Tibial artery (tissue), 4 donors: Measurements from ENCODE around the gene MADD.

Experiments used
- DNase-seq, 2 donors: peaks; one replicate each; pipeline ENCODE4 v3.0.0-alpha.2; 2019
- H3K27ac ChIP-seq, 2 donors: fragments of 200-600 bp; sonication (generic) in 1 of 2; 1 replicate in 1 of 2; 2 replicates in 1 of 2; pipeline ENCODE4 v1.5.1; 2018 to 2019; ENCODE audit warnings: mild to moderate bottlenecking in 1 of 2
- H3K27me3 ChIP-seq, 2 donors: fragments of 200-600 bp; sonication (generic) in 1 of 2; one replicate each; pipeline versions ENCODE4 v1.5.1 to v1.6.0; 2016 to 2019
- H3K36me3 ChIP-seq, 3 donors: fragments of 200-600 bp; sonication (generic) in 2 of 3; one replicate each; pipeline ENCODE4 v1.5.1; 2016 to 2019; ENCODE audit warnings: mild to moderate bottlenecking in 2 of 3
- H3K4me1 ChIP-seq, 4 donors: fragments of 200-600 bp; sonication (generic) in 2 of 4; 1 replicate in 3 of 4; 2 replicates in 1 of 4; pipeline ENCODE4 v1.5.1; 2016 to 2019
- H3K4me3 ChIP-seq, 2 donors: fragments of 200-600 bp; sonication (generic) in 1 of 2; 1 replicate in 1 of 2; 2 replicates in 1 of 2; pipeline ENCODE4 v1.5.1; 2018 to 2019; ENCODE audit warnings: mild to moderate bottlenecking in 2 of 2
- H3K9me3 ChIP-seq, 3 donors: fragments of 200-600 bp; sonication (generic) in 1 of 3; one replicate each; pipeline ENCODE4 v1.5.1; 2016 to 2019
- CTCF ChIP-seq, 2 experiments: fragments of 200-600 bp in 1 of 2; fragments of 450-650 bp in 1 of 2; IDR thresholded peaks; one replicate each; pipeline ENCODE4 v1.5.1; 2017 to 2019; ENCODE audit warnings: antibody characterized with exemption in 2 of 2, mild to moderate bottlenecking in 1 of 2, moderate library complexity in 1 of 2
- intact Hi-C: fragments of 100-400 bp; cut with DNase I; formaldehyde crosslinking; loops from one replicate; pipeline ENCODE4 v1.15.0; 2023; ENCODE audit warnings: low total_unique reads

MADD gene

DNA sequence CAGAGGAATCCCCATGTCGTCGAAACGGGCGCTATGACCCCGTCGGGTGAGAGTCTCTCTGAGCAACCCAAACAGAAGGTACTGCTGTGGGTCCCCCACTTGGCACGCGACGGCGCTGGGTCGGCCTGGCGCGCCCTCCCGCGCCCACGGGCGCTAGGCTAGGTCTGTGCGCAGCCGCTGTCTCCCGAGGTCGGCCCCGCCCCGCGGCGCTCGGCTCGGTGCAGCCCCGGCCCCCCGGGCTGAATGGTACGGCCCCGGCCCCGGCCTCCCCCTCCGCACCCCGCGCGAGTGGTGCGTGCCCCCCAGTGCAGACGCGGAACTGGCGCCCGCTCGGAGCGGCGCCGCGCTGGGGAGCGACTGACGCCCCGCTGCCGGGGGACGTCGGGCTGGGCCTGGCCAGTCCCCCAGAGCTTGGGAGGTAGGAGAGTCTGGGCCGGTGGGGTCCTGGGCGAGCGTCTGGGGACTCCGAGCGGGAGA, at the start of gene MADD:
MADD (plus strand) TSS at position 305 of the 477 bp plus-strand sequence.
- Histone ChIP-seq H3K9me3 (no peaks in the 10 kb centered on the region), H3K36me3 (peaks cover 3 to 10% (median 5%) of the 10 kb centered on the region in 3 donors), H3K4me1 (peaks cover 0 to 36% (median 30%) of the 10 kb centered on the region in 4 donors), H3K27ac (peak within 1 kb of the TSS; percentile 93 to 96), H3K4me3 (peak within 1 kb of the TSS; percentile 76 to 95), H3K27me3 (no peaks in the 10 kb centered on the region)
- intact Hi-C loops: no loop called here
- peak; percentile 86 to 92 for DNase-seq
- TF ChIP-seq CTCF (IDR thresholded peaks at IDR 0.05): no peak

GRCh38 chr11:47220401-47220821, 49.5 kb upstream of the MADD start:
- Histone ChIP-seq H3K4me3 (no peak overlapping the region), H3K9me3 (no peaks in the 10 kb centered on the region), H3K36me3 (peaks cover 14 to 71% (median 31%) of the 10 kb centered on the region in 3 donors), H3K27me3 (no peaks in the 10 kb centered on the region), H3K4me1 (peaks cover 0 to 45% (median 29%) of the 10 kb centered on the region in 4 donors), H3K27ac (no peak overlapping the region)
- intact Hi-C loops: no loop called here
- no peak for DNase-seq
- TF ChIP-seq CTCF (IDR thresholded peaks at IDR 0.05): no peak

DNA sequence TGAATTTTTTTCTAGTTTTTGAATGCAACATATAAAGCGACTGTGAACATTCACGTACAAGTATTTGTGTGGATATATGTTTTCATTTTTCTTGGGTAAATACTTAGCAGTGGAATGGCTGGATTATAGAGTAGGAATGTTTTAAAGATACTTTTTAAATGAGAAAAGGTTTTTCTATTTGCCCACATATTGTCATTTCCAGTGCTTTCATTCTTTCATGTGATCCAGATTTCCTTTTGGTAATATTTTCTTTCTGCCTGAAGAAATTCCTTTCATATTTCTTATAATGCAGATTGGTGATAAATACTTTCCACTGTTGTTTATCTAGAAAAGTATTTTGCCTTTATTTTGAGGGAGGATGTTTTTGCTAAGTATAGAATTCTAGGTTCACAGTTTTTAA, 47.2 kb upstream of the MADD start:
- DNase-seq: no peak
- Histone ChIP-seq H3K4me3 (no peak overlapping the region), H3K4me1 (peaks cover 0 to 22% (median 11%) of the 10 kb centered on the region in 4 donors), H3K9me3 (no peaks in the 10 kb centered on the region), H3K27ac (no peak overlapping the region), H3K27me3 (no peaks in the 10 kb centered on the region), H3K36me3 (peaks cover 28 to 90% (median 46%) of the 10 kb centered on the region in 3 donors)
- intact Hi-C loops: no loop called here
- TF ChIP-seq CTCF (IDR thresholded peaks at IDR 0.05): no peak

DNA sequence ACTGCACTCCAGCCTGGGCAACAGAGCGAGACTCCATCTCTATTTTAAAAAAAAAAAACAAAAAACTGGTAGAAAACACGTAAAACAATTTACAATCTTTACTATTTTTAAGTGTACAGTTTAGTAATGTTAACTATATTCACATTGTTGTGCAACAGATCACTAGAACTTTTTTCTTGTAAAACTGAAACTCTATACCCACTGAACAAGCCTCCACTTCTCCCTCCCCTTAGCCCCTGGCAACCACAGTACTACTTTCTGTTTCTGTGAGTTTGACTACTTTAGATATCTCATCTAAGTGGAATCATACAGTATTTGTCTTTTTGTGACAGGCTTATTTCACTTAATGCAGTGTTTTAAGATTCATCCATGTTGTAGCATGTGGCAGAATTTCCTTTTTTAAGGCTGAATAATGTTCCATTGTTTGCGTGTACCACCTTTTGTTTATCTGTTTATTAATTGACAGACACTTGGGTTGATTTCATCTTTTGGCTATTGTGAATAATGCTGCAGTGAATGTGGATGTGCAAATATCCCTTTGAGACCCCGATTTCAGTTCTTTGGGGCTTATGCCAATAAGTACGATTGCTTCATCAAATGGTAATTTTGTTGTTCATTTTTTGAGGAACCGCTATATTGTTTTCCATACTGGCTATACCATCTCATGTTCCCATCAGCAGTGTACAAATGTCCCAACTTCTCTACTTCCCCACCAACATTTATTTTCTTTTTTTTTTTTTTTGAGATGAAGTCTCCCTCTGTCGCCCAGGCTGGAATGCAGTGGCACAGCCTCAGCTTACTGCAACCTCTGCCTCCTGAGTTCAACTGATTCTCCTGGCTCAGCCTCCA, 44.2 kb upstream of the MADD start:
- Histone ChIP-seq H3K27me3 (no peaks in the 10 kb centered on the region), H3K36me3 (peaks cover 39 to 92% (median 42%) of the 10 kb centered on the region in 3 donors), H3K4me3 (no peak overlapping the region), H3K27ac (no peak overlapping the region), H3K4me1 (peaks cover 0 to under 1% (median under 1%) of the 10 kb centered on the region in 4 donors), H3K9me3 (no peaks in the 10 kb centered on the region)
- no peak for TF ChIP-seq CTCF (IDR thresholded peaks at IDR 0.05)
- DNase-seq: no peak
- intact Hi-C loops: no loop called here

GRCh38 chr11:47229161-47229560, 40.8 kb upstream of the MADD start:
- Histone ChIP-seq H3K27ac (no peak overlapping the region), H3K27me3 (no peaks in the 10 kb centered on the region), H3K4me1 (no peaks in the 10 kb centered on the region), H3K9me3 (no peaks in the 10 kb centered on the region), H3K4me3 (no peak overlapping the region), H3K36me3 (peaks cover 25 to 87% (median 30%) of the 10 kb centered on the region in 3 donors)
- intact Hi-C loops: no loop called here
- TF ChIP-seq CTCF (IDR thresholded peaks at IDR 0.05): no peak
- no peak for DNase-seq
